Measurements from ENCODE around the gene ATP6V1G3.

ATP6V1G3 gene

DNA sequence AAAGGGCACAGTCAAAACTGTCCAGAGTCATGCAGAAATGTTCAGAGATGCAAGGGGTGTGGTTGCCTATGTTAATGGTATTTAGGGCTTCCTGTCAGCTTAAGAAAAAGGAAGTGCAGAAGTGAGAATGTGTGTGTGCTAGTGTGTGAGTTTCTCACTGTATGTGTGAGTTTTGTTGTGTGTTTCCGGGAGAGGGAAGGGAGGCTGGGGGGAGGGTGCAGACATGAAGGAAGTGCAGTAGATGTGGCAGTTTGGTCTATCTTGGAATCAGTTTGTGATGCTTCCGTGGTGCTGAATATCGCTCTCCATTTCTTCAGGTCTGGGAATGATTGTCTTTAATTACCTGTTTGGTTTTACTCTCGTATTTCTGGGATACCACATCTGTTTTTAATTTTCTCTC is 16.5 kb upstream of the ATP6V1G3 start:
- H3K4me3 ChIP-seq (ENCODE audit: low read depth, low read length) = no peak overlapping the region
- no peak for TF ChIP-seq CTCF (IDR thresholded peaks at IDR 0.05; ENCODE audit: low read depth, low read length)

DNA sequence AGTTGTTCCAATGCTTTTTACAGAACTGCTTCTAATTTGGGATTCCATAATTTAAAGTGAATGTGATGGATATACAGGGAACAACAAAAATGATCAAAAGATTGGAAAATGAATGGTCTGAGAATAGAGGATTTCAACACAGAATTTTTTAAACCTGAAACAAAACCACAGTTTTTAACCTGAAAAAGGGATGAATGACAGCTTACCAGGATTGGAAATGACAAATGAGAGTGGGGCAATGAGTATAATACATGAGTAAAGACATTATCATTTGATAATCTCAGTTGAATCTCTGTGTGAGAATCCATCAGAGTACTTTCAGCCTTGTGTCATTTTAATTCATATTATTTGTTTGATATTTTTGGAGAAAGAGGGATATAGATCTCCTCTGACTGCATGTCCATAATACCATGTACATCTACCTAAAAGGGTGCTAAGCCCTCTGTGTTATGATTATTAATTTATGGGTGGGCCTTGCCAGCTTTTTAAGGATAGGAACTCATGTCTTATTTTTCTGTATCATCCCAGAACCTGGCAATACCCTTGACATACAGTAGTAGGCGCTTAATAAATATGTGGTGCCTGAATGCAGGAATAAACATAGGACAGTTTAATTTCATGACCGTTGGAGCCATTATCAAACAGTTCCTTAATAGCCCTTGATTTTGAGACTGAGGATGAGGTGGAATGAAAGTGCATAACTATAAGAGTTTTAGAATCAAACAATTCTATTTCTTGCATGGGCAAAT is 12.4 kb upstream of the ATP6V1G3 start:
- no peak overlapping the region for H3K4me3 ChIP-seq (ENCODE audit: low read depth, low read length)
- no peak for TF ChIP-seq CTCF (IDR thresholded peaks at IDR 0.05; ENCODE audit: low read depth, low read length)

DNA sequence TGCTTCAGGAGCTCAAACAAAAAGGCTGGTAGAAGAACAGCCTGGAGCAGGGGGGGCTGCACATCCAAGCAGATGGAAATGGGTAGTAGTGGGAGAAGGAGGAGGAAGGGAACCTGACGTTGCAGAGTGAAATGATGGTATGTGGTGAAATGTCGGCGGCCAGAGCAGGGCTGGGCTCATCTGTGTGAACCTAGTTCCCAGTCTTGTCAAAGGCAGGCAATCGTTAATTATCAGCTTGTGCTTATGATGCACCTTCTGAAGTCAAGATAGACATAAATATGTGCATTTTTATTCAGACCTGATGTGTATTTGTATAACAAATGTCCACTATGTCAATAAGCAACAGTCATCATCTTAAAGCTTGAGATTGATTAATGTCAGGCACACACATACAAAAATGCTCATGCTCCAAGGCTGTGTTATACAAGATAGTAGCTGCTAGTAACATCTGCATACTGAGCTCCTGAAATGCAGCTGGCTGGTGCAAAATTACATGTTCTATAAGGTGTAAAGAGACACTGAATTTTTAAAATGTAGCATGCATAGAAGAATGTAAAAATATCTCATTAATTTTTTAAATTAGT is 10.6 kb upstream of the ATP6V1G3 start:
- no peak for TF ChIP-seq CTCF (IDR thresholded peaks at IDR 0.05; ENCODE audit: low read depth, low read length)
- no peak overlapping the region for H3K4me3 ChIP-seq (ENCODE audit: low read depth, low read length)

- no peak overlapping the region for H3K4me3 ChIP-seq (ENCODE audit: low read depth, low read length)
- TF ChIP-seq CTCF (IDR thresholded peaks at IDR 0.05; ENCODE audit: low read depth, low read length) = no peak
Measured at GRCh38 chr1:198549866-198550265, 9.4 kb upstream of the ATP6V1G3 start.

DNA sequence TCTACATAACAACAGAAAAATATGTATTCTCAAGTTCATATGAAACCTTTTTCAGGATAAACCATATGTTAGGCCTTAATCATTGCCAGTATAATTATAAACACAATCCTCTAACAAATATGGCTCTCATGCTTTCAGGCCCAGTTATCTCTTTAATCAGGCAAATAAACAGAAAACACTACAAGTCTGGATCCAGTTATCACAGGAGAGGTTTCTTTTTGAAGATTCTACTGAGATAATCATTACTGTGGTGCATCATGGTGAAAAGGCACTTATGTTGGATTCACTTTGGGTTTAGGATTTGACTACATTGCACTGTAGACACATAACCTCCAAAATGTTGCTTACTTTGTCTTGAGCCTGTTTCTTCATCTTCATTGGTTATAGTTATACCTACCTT is 8.4 kb upstream of the ATP6V1G3 start:
- no peak for TF ChIP-seq CTCF (IDR thresholded peaks at IDR 0.05; ENCODE audit: low read depth, low read length)
- no peak overlapping the region for H3K4me3 ChIP-seq (ENCODE audit: low read depth, low read length)

DNA sequence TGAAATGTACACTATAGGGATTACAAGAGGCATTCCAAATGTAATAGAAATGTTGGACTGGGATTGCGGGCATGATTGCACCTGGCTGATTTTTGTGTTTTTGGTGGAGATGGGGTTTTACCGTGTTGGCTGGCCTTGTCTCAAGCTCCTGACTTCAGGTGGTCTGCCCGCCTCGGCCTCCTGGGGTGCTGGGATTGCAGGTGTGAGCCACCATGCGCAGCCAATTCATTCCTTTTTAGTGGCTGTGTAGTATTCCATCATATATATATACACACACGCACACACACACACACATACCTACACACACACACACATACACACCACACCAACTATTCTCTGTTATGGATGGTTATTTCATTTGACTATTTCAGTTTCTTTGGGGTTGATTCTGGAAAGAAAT is 4.7 kb upstream of the ATP6V1G3 start:
- TF ChIP-seq CTCF (IDR thresholded peaks at IDR 0.05; ENCODE audit: low read depth, low read length) = no peak
- H3K4me3 ChIP-seq (ENCODE audit: low read depth, low read length) = no peak overlapping the region

DNA sequence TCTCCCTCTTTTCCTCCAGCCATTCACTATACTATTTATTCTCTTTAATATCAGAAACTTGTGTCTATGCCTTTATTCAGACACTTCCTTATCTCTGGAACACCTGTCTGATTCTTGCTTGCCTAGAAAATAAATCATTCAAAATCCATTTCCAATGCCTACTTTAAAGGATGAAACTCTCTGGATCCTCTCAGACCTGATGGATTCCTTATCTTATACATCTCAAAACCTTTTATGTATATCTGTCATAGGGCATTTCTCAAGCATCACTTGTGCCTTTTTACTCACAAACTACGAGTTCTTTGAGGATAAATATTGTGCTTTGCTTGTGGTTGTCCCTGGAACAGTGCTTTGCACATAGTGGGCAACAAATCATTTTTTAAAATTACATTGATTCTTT is 3.8 kb upstream of the ATP6V1G3 start:
- no peak for TF ChIP-seq CTCF (IDR thresholded peaks at IDR 0.05; ENCODE audit: low read depth, low read length)
- H3K4me3 ChIP-seq (ENCODE audit: low read depth, low read length) = no peak overlapping the region
